ENCODE data around the gene AGTRAP.

AGTRAP gene

GRCh38 chr1:11704194-11704529 is 31.8 kb upstream of the AGTRAP start:
- DNase-seq (ENCODE audit: low read depth) = no peak
- TF ChIP-seq MAX (IDR thresholded peaks at IDR 0.05; ENCODE audit: low read depth, low read length) (no peak), POLR2A (IDR thresholded peaks at IDR 0.05; ENCODE audit: extremely low read depth, insufficient read length) (no peak), MYC (IDR thresholded peaks at IDR 0.05; ENCODE audit: low read depth, low read length) (no peak)
- TF ChIP-seq, protein P1, sequence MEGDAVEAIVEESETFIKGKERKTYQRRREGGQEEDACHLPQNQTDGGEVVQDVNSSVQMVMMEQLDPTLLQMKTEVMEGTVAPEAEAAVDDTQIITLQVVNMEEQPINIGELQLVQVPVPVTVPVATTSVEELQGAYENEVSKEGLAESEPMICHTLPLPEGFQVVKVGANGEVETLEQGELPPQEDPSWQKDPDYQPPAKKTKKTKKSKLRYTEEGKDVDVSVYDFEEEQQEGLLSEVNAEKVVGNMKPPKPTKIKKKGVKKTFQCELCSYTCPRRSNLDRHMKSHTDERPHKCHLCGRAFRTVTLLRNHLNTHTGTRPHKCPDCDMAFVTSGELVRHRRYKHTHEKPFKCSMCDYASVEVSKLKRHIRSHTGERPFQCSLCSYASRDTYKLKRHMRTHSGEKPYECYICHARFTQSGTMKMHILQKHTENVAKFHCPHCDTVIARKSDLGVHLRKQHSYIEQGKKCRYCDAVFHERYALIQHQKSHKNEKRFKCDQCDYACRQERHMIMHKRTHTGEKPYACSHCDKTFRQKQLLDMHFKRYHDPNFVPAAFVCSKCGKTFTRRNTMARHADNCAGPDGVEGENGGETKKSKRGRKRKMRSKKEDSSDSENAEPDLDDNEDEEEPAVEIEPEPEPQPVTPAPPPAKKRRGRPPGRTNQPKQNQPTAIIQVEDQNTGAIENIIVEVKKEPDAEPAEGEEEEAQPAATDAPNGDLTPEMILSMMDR (IDR thresholded peaks at IDR 0.05; ENCODE audit: low read depth, low read length) = no peak

GRCh38 chr1:11704691-11705475 is 31.1 kb upstream of the AGTRAP start:
- peak; percentile 69 for DNase-seq (ENCODE audit: low read depth)
- H3K4me3 ChIP-seq (ENCODE audit: low read depth, low read length) = no peak overlapping the region
- TF ChIP-seq MYC (IDR thresholded peaks at IDR 0.05; ENCODE audit: low read depth, low read length) = no peak
- TF ChIP-seq, protein P1 (IDR thresholded peaks at IDR 0.05; ENCODE audit: low read depth, low read length) = no peak
- no peak for TF ChIP-seq POLR2A (IDR thresholded peaks at IDR 0.05; ENCODE audit: extremely low read depth, insufficient read length)
- TF ChIP-seq MAX (IDR thresholded peaks at IDR 0.05; ENCODE audit: low read depth, low read length) = no peak

More at GRCh38 chr1:11704194-11704529, 31.8 kb upstream of the AGTRAP start:
- H3K4me3 ChIP-seq (ENCODE audit: low read depth, low read length) = no peak overlapping the region

DNA sequence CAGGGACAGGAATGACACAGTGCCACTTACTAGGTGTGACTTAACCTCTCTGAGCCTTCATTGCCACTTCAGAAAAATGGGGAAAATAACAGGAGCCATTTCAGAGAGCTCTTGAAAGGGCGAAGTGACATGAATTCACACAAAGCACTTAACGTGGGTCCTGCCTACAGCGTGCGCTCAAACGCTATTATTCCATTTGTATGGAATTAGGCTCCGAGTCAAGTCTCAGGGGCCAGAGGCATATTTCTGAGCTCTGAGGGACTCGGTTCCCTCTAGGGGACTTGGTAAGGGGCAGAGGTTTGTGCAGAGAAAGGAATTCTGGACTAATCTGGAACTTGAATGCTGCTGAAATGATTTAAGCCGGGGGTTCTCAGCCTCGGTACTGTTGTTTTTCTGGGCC is 30.3 kb upstream of the AGTRAP start:
- TF ChIP-seq, protein P1 (IDR thresholded peaks at IDR 0.05; ENCODE audit: low read depth, low read length) = no peak
- no peak for TF ChIP-seq POLR2A (IDR thresholded peaks at IDR 0.05; ENCODE audit: extremely low read depth, insufficient read length)
- TF ChIP-seq MAX (IDR thresholded peaks at IDR 0.05; ENCODE audit: low read depth, low read length) = no peak
- no peak for TF ChIP-seq MYC (IDR thresholded peaks at IDR 0.05; ENCODE audit: low read depth, low read length)
- H3K4me3 ChIP-seq (ENCODE audit: low read depth, low read length) = no peak overlapping the region
- DNase-seq (ENCODE audit: low read depth) = no peak

DNA sequence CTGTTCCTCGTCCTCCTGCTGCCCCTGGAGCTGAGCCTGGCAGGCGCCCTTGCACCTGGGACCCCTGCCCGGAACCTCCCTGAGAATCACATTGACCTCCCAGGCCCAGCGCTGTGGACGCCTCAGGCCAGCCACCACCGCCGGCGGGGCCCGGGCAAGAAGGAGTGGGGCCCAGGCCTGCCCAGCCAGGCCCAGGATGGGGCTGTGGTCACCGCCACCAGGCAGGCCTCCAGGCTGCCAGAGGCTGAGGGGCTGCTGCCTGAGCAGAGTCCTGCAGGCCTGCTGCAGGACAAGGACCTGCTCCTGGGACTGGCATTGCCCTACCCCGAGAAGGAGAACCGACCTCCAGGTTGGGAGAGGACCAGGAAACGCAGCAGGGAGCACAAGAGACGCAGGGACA is 29.6 kb upstream of the AGTRAP start:
- TF ChIP-seq MYC (IDR thresholded peaks at IDR 0.05; ENCODE audit: low read depth, low read length) (no peak), MAX (IDR thresholded peaks at IDR 0.05; ENCODE audit: low read depth, low read length) (no peak), POLR2A (IDR thresholded peaks at IDR 0.05; ENCODE audit: extremely low read depth, insufficient read length) (no peak)
- TF ChIP-seq, protein P1 (IDR thresholded peaks at IDR 0.05; ENCODE audit: low read depth, low read length) = no peak
- no peak for DNase-seq (ENCODE audit: low read depth)
- no peak overlapping the region for H3K4me3 ChIP-seq (ENCODE audit: low read depth, low read length)

DNA sequence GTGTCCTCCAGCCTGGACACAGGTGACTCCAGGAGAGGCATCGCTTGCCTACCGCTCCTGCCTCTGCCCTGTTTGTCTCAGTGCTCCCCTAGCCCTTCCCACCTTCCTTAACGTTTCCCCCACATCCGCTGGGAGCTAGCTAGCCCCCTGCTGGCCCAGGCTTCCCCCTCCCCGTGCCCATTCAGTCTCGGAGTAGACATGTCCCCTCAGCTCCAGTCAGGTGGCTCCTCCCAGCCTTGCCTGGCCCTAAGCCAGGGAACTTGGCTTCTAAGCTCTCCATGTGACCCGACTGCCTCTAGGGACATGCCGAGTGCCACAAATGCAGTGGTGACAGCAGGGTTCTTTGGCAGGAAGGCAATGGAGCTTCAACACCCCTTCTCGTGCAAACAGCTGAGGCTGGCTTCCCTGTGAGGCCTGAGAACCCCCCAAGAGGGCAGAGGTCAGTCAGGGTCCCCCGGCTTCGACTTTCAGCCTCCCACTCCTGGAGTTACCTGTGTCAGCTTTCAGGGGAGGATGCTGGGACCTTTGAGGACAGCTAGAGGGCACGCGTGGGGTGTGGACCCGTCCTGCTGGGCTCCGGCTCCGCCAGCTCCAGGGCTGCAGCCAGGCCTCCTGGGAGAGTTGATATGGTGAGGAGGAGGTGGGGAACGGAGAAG is 28.2 kb upstream of the AGTRAP start:
- TF ChIP-seq, protein P1 (IDR thresholded peaks at IDR 0.05; ENCODE audit: low read depth, low read length) = no peak
- TF ChIP-seq POLR2A (IDR thresholded peaks at IDR 0.05; ENCODE audit: extremely low read depth, insufficient read length) (no peak), MAX (IDR thresholded peaks at IDR 0.05; ENCODE audit: low read depth, low read length) (peak; percentile 41; the same call in 1 of the 2 replicates), MYC (IDR thresholded peaks at IDR 0.05; ENCODE audit: low read depth, low read length) (no peak)
- no peak overlapping the region for H3K4me3 ChIP-seq (ENCODE audit: low read depth, low read length)
- peak; percentile 67 for DNase-seq (ENCODE audit: low read depth)
